ENCODE data around the gene ADGRG3.

DNA sequence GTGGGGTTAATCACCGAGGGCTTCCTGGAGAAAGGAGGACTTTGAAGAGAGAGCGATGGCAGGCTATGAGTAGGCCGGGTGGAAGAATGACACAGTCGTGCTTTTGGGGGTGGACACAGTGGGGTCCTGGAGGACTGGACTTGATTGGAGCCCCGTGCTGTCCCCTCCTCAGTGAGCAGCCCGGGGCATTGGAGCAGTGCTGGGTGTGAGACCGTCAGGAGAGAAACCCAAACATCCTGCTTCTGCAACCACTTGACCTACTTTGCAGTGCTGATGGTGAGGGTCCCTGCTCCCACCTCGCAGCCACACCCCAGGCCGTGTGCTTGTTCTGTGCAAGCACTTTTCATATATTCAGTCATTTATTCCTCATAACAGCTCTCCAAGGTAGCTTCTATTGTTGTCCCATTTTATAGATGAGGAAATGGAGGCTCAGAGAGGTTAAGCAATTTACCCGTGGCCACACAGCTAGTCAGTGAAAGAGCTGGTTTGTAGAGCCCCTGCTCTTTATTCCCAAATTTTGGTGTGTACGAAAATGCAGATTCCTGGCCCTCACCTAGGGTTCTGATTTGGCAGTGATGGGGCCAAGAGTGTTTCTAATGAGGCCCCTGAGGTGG, 11.7 kb upstream of the ADGRG3 start:
- TF ChIP-seq SP1 (IDR thresholded peaks at IDR 0.05; ENCODE audit: low read depth): no peak
- TF ChIP-seq POLR2A (IDR thresholded peaks at IDR 0.05; ENCODE audit: borderline replicate concordance, extremely low read depth, insufficient read depth, insufficient read length): no peak
- TF ChIP-seq CTCF (IDR thresholded peaks at IDR 0.05 in 2 of 3, conservative IDR thresholded peaks at IDR 0.05 in 1 of 3; ENCODE audit: borderline replicate concordance in 1 of 3, insufficient read depth in 1 of 3, low read depth in 2 of 3, low read length in 2 of 3): no peak

Measured in HCT116 (cell line).